Left ventricle myocardium inferior (tissue), 1 donor: ENCODE measurements around the gene ADAMTS14. TPM values are rescaled to one million over a fixed set of nuclear protein-coding genes. Genes with fewer than 3 reads are reported as not detected.

Source experiments
- DNase-seq: peaks from one replicate; pipeline ENCODE4 v3.0.0-alpha.2; 2020
- H3K27ac ChIP-seq: fragments of 200-600 bp; replicated peaks from 2 replicates; pipeline ENCODE4 v1.8.0; 2021
- H3K27me3 ChIP-seq: fragments of 200-600 bp; 2 replicates; pipeline ENCODE4 v1.8.0; 2021; ENCODE audit warnings: low read depth
- H3K36me3 ChIP-seq: fragments of 200-600 bp; 2 replicates; pipeline ENCODE4 v1.8.0; 2021
- H3K4me1 ChIP-seq: fragments of 200-600 bp; 2 replicates; pipeline ENCODE4 v1.8.0; 2021
- H3K4me3 ChIP-seq: fragments of 200-600 bp; 2 replicates; pipeline ENCODE4 v1.8.0; 2021; ENCODE audit warnings: mild to moderate bottlenecking, moderate library complexity
- H3K9me3 ChIP-seq: fragments of 200-600 bp; replicated peaks from 2 replicates; pipeline ENCODE4 v1.8.0; 2021
- CTCF ChIP-seq: fragments of 200-600 bp; IDR thresholded peaks from 2 replicates; pipeline ENCODE4 v1.8.0; 2021; ENCODE audit warnings: antibody characterized with exemption, mild to moderate bottlenecking, borderline replicate concordance
- intact Hi-C: fragments of 100-400 bp; cut with micrococcal nuclease; formaldehyde crosslinking; loops from one replicate; pipeline ENCODE4 v1.11.0; 2022
- total RNA-seq: library from RNA; stranded (reverse); fragmentation: NEBNext Ultra II Directional; extraction: Animal tissue kit (Norgen Biotek cat#: 25700); gene quantifications from one replicate; pipeline ENCODE4 v1.2.1, GENCODE V29; 2021
- donor health status: DM: no; HTN: yes; CAD: no; lungs with severe emphysema.

Gene ADAMTS14
- total RNA-seq, 1 donor from 2014 or later: 0.47 TPM

GRCh38 chr10:70747192-70747965 is 75.1 kb downstream of the ADAMTS14 start:
- Histone ChIP-seq H3K27me3 (no peaks in the 10 kb centered on the region), H3K36me3 (no peaks in the 10 kb centered on the region), H3K27ac (no peak overlapping the region), H3K9me3 (no peaks in the 10 kb centered on the region), H3K4me1 (peaks cover 23% of the 10 kb centered on the region), H3K4me3 (no peak overlapping the region)
- intact Hi-C loops: no loop called here
- no peak for TF ChIP-seq CTCF
- no peak for DNase-seq

- Histone ChIP-seq H3K27me3 (no peaks in the 10 kb centered on the region), H3K4me3 (no peak overlapping the region), H3K9me3 (no peaks in the 10 kb centered on the region), H3K4me1 (peaks cover 14% of the 10 kb centered on the region), H3K36me3 (no peaks in the 10 kb centered on the region), H3K27ac (no peak overlapping the region)
- no peak for TF ChIP-seq CTCF
- intact Hi-C loops: no loop called here
- DNase-seq: no peak
Observed at GRCh38 chr10:70748305-70748704, 76.0 kb downstream of the ADAMTS14 start.

GRCh38 chr10:70748801-70749573 is 76.7 kb downstream of the ADAMTS14 start:
- no peaks in the 10 kb centered on the region for H3K36me3 ChIP-seq
- intact Hi-C loops: no loop called here
- peaks cover 15% of the 10 kb centered on the region for H3K4me1 ChIP-seq
- no peaks in the 10 kb centered on the region for H3K9me3 ChIP-seq
- no peaks in the 10 kb centered on the region for H3K27me3 ChIP-seq
- DNase-seq: no peak
- no peak for TF ChIP-seq CTCF
- H3K4me3 ChIP-seq: no peak overlapping the region
- no peak overlapping the region for H3K27ac ChIP-seq

GRCh38 chr10:70749756-70750155 is 77.5 kb downstream of the ADAMTS14 start:
- peaks cover 23% of the 10 kb centered on the region for H3K4me1 ChIP-seq
- TF ChIP-seq CTCF: no peak
- intact Hi-C loops: loop anchor here (10.0 kb wide), 1 partner anchor 285 kb away; no protein-coding TSS in a partner anchor
- no peak for DNase-seq
- no peaks in the 10 kb centered on the region for H3K9me3 ChIP-seq
- H3K27me3 ChIP-seq: no peaks in the 10 kb centered on the region
- H3K36me3 ChIP-seq: no peaks in the 10 kb centered on the region
- H3K4me3 ChIP-seq: no peak overlapping the region
- H3K27ac ChIP-seq: no peak overlapping the region

GRCh38 chr10:70750156-70750703 is 77.9 kb downstream of the ADAMTS14 start:
- peaks cover 28% of the 10 kb centered on the region for H3K4me1 ChIP-seq
- no peaks in the 10 kb centered on the region for H3K9me3 ChIP-seq
- H3K36me3 ChIP-seq: no peaks in the 10 kb centered on the region
- no peak for DNase-seq
- H3K27ac ChIP-seq: no peak overlapping the region
- H3K27me3 ChIP-seq: no peaks in the 10 kb centered on the region
- intact Hi-C loops: loop anchor here (10.0 kb wide), 1 partner anchor 285 kb away; no protein-coding TSS in a partner anchor
- TF ChIP-seq CTCF: no peak
- H3K4me3 ChIP-seq: no peak overlapping the region
